OCI-LY1 (cell line): ENCODE data around the gene IRF2.

Experiments used
- EZH2 ChIP-seq: fragments of 200-600 bp; sonication (generic), shearing (Covaris generic); IDR thresholded peaks from 2 replicates; pipeline ENCODE4 v1.8.0; 2017; ENCODE audit warnings: borderline replicate concordance, mixed run types, mild to moderate bottlenecking, antibody characterized with exemption, low read length, moderate library complexity, mixed read lengths
- TF ChIP-seq, protein P1 (sequence below): fragments of 200-600 bp; sonication (generic), shearing (Covaris generic); IDR thresholded peaks from 2 replicates; pipeline ENCODE4 v1.5.1; 2017; ENCODE audit warnings: mild to moderate bottlenecking, antibody characterized with exemption, low read length, moderate library complexity, mixed read lengths

DNA sequence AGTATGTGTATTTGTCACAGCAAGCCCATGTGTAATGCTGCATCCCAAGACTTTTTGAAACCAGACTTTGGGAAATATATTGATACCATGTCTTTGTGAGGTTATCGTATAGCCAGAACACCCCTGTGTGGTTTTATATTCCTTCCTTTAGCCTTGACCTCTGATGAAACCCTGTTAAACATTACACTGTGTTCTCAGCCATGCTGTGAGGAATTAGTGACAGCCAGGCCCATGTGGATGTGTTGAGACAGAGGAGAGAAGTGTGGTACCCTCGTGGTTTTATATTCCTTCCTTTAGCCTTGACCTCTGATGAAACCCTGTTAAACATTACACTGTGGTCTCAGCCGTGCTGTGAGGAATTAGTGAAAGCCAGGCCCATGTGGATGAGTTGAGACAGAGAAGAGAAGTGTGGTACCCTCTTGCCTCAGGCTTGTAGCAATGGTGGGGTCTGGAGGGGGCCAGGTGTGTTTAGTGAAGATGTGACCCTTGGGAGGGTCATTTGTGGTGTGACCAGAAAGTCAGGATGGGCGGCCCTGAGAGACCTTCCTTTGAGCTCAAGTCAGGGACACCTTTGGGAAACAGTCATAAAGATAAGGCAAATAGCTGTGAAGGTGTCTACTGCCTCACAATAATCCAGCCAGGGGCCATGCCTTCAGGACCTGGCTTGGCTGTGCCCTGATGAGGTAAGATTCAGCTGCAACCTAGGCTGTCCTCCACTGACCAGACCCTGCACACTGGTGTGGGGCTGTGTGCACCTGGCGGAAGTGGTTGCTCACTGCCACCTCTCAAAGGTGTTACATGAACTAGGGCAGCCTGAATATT is 110.0 kb downstream of the IRF2 start:
- TF ChIP-seq, protein P1, sequence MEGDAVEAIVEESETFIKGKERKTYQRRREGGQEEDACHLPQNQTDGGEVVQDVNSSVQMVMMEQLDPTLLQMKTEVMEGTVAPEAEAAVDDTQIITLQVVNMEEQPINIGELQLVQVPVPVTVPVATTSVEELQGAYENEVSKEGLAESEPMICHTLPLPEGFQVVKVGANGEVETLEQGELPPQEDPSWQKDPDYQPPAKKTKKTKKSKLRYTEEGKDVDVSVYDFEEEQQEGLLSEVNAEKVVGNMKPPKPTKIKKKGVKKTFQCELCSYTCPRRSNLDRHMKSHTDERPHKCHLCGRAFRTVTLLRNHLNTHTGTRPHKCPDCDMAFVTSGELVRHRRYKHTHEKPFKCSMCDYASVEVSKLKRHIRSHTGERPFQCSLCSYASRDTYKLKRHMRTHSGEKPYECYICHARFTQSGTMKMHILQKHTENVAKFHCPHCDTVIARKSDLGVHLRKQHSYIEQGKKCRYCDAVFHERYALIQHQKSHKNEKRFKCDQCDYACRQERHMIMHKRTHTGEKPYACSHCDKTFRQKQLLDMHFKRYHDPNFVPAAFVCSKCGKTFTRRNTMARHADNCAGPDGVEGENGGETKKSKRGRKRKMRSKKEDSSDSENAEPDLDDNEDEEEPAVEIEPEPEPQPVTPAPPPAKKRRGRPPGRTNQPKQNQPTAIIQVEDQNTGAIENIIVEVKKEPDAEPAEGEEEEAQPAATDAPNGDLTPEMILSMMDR: no peak
- no peak for TF ChIP-seq EZH2
